Measurements from ENCODE around the gene FLCN.

- TF ChIP-seq EZH2 (optimal IDR thresholded peaks at IDR 0.05; ENCODE audit: low read depth, low read length) (no peak), CTCF (IDR thresholded peaks at IDR 0.05; ENCODE audit: low read length) (no peak), EZH2phosphoT487 (IDR thresholded peaks at IDR 0.05; ENCODE audit: low read length) (no peak)
These were observed 43.9 kb upstream of the FLCN start, which contains the start of gene COPS3 for GRCh38 chr17:17280613-17281549.

Data from MM.1S (cell line).